Right lobe of liver (tissue), 6 donors: Measurements from ENCODE around the gene SLC15A4. TPM values are rescaled to one million over a fixed set of nuclear protein-coding genes. Genes with fewer than 3 reads are reported as not detected.

ENCODE experiments used
- ATAC-seq, 4 donors: fragments of 200-7000 bp; cut with Tn5 transposase; one replicate each; pipeline ENCODE4 v1.9.1; 2020; ENCODE audit warnings: mild to moderate bottlenecking in 4 of 4, moderate library complexity in 4 of 4
- DNase-seq, 3 donors: peaks; one replicate each; pipeline ENCODE4 v3.0.0-alpha.2; 2020
- H3K27ac ChIP-seq, 3 donors: fragments of 200-600 bp; one replicate each; pipeline ENCODE4 v1.8.0; 2022
- H3K27me3 ChIP-seq, 2 donors: fragments of 200-600 bp; one replicate each; pipeline ENCODE4 v1.8.0; 2022
- H3K36me3 ChIP-seq, 4 donors: fragments of 200-600 bp; sonication (generic) in 1 of 4; one replicate each; pipeline versions ENCODE4 v1.5.1 to v1.8.0; 2017 to 2022; ENCODE audit warnings: control low read depth in 1 of 4
- H3K4me1 ChIP-seq, 4 donors: fragments of 200-600 bp; sonication (generic) in 1 of 4; one replicate each; pipeline versions ENCODE4 v1.5.1 to v1.8.0; 2017 to 2022; ENCODE audit warnings: control low read depth in 1 of 4
- H3K4me3 ChIP-seq, 3 donors: fragments of 200-600 bp; one replicate each; pipeline ENCODE4 v1.8.0; 2022
- H3K9me3 ChIP-seq, 4 donors: fragments of 200-600 bp; sonication (generic) in 1 of 4; one replicate each; pipeline versions ENCODE4 v1.5.1 to v1.8.0; 2017 to 2022; ENCODE audit warnings: control low read depth in 1 of 4
- POLR2A ChIP-seq: fragments of 450-650 bp; IDR thresholded peaks from one replicate; pipeline ENCODE4 v1.6.1; 2017; ENCODE audit warnings: antibody characterized with exemption, mild to moderate bottlenecking
- WGBS: methylation state at CpG from one replicate; pipeline ENCODE4 v1.1.6; 2018; ENCODE audit warnings: low coverage, low lambda C conversion rate; ENCODE audit not compliant: insufficient coverage; ENCODE audit errors: missing lambda C conversion rate; 5-methylcytosine and 5-hydroxymethylcytosine counted together
- intact Hi-C, 2 donors: fragments of 100-400 bp; cut with DNase I; formaldehyde crosslinking; loops; one replicate each; pipeline versions ENCODE4 v1.11.2 to v1.14.1; 2022
- total RNA-seq, 6 experiments: library from RNA; depleted of rRNA in 2 of 6; stranded (reverse); fragments of >200 nt in 2 of 6; fragmentation: NEBNext Ultra II Directional in 3 of 6; extraction: Animal tissue kit (Norgen Biotek cat#: 25700) in 3 of 6; gene quantifications; one replicate each; pipeline versions ENCODE4 v1.1.0 to v1.2.4, GENCODE V29; 2016 to 2023
- TF ChIP-seq, protein P1 (sequence below), 4 donors: fragments of 200-600 bp in 3 of 4; fragments of 450-650 bp in 1 of 4; IDR thresholded peaks; one replicate each; pipeline versions ENCODE4 v1.5.1 to v1.8.0; 2016 to 2022; ENCODE audit warnings: antibody characterized with exemption in 4 of 4, mild to moderate bottlenecking in 2 of 4
- donor health status: DM: no; HTN: yes; CAD: no.
- donor health status: DM: no; HTN: no; CAD: no.
- donor health status: DM: no; HTN: no; CAD: no.
- donor health status: DM: no; HTN: yes; CAD: no.
- donor health status: DM: no; HTN: yes; CAD: no.

The SLC15A4 gene
- total RNA-seq, 6 experiments from 2014 or later = 10.7 to 49.2 (median 25.5) TPM

DNA sequence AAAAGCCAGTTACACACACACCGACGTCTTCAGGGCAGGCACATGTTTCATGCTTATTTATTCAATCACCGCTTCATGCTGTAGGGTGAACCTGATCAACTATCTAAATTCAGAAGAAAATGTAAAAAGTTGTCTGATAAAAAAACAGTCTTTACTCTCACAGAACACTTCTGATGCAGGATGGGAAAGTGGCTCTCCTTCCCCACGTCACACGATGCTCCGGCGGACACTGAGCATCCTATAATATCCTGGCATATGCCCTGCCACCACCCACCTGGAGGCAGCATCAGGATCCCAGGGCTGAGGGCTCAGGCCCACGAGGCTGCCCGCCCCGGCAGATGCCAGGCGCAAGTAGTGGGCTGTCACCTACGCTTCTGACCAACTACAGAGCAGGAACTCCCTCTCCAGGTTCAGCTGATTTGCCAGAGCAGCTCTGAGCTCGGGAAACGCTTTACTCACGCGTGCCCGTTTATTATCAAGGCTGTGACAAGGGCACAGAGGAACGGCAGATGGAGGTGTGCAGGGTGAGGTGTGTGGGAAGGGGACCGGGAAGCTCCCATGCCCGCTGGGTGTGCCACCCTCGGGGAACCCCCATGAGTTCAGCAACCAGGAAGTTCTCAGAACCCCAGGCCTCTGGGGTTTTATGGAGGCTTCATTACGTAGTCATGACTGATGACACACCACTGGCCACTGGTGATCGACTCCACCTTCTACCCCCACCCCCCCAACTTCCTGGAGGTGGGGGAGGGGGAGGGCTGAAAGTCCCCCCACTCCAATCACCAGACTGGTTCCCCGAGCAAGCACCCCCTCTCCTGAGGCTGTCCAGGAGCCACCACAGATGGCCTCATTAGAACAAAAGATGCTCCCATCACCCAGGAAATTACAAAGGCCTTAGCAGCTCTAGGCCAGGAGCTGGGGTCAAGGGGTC, 32.1 kb downstream of the SLC15A4 start:
- 89% methylated on average over 13 of the region's 24 CpGs for WGBS
- intact Hi-C loops = no loop called here
- peak in 3 of 4 donors; percentile 7 to 47 (median 19) for ATAC-seq

GRCh38 chr12:128790653-128791373, 32.9 kb downstream of the SLC15A4 start:
- H3K36me3 ChIP-seq = peaks cover 0 to 26% (median 15%) of the 10 kb centered on the region in 4 donors
- WGBS = 92% methylated on average over 4 of the region's 15 CpGs
- no peak overlapping the region for H3K4me3 ChIP-seq
- H3K27me3 ChIP-seq = no peaks in the 10 kb centered on the region
- intact Hi-C loops = no loop called here
- DNase-seq (no peak), ATAC-seq (no peak)
- no peak overlapping the region for H3K27ac ChIP-seq
- TF ChIP-seq, protein P1, sequence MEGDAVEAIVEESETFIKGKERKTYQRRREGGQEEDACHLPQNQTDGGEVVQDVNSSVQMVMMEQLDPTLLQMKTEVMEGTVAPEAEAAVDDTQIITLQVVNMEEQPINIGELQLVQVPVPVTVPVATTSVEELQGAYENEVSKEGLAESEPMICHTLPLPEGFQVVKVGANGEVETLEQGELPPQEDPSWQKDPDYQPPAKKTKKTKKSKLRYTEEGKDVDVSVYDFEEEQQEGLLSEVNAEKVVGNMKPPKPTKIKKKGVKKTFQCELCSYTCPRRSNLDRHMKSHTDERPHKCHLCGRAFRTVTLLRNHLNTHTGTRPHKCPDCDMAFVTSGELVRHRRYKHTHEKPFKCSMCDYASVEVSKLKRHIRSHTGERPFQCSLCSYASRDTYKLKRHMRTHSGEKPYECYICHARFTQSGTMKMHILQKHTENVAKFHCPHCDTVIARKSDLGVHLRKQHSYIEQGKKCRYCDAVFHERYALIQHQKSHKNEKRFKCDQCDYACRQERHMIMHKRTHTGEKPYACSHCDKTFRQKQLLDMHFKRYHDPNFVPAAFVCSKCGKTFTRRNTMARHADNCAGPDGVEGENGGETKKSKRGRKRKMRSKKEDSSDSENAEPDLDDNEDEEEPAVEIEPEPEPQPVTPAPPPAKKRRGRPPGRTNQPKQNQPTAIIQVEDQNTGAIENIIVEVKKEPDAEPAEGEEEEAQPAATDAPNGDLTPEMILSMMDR (IDR thresholded peaks at IDR 0.05) = no peak
- no peak for TF ChIP-seq POLR2A
- H3K9me3 ChIP-seq = no peaks in the 10 kb centered on the region
- H3K4me1 ChIP-seq = no peaks in the 10 kb centered on the region

More for the DNA sequence above, 32.1 kb downstream of the SLC15A4 start:
- TF ChIP-seq POLR2A = no peak
- TF ChIP-seq, protein P1 (IDR thresholded peaks at IDR 0.05) = no peak
- Histone ChIP-seq H3K4me3 (no peak overlapping the region), H3K27me3 (no peaks in the 10 kb centered on the region), H3K36me3 (peaks cover 0 to 30% (median 15%) of the 10 kb centered on the region in 4 donors), H3K27ac (no peak overlapping the region), H3K9me3 (no peaks in the 10 kb centered on the region), H3K4me1 (no peaks in the 10 kb centered on the region)
- no peak for DNase-seq

DNA sequence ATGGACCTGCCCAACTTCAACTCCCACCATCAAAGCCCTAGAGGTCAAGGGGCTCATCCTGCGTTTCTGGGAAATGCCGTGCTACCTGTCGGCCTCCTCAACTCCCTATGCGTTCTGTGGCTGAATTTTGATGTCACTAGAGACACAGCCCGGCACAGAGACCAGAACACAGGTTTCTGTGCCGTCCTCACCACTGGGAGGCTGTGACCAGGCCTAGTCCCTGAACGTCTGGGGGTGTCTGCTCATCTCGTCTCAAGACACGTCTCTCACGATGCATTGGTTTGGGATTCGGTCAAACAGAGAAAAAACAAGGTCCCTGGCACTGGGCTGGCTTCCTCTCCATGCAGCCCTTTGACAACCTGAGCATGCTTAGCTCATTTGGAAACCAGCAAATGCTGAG, 33.5 kb downstream of the SLC15A4 start:
- Histone ChIP-seq H3K36me3 (peaks cover 0 to 22% (median 11%) of the 10 kb centered on the region in 4 donors), H3K9me3 (no peaks in the 10 kb centered on the region), H3K4me3 (no peak overlapping the region), H3K4me1 (no peaks in the 10 kb centered on the region), H3K27me3 (no peaks in the 10 kb centered on the region), H3K27ac (no peak overlapping the region)
- no CpG with 5 or more reads among the region's 11 CpGs for WGBS
- no peak for DNase-seq
- ATAC-seq = no peak
- no peak for TF ChIP-seq POLR2A
- TF ChIP-seq, protein P1 (IDR thresholded peaks at IDR 0.05) = no peak
- intact Hi-C loops = no loop called here

- no peak overlapping the region for H3K27ac ChIP-seq
- intact Hi-C loops = no loop called here
- no peak for TF ChIP-seq POLR2A
- TF ChIP-seq, protein P1 (IDR thresholded peaks at IDR 0.05) = no peak
- whole genome bisulfite sequencing = 64% methylated on average over 9 of the region's 12 CpGs
- no peak for DNase-seq
- no peaks in the 10 kb centered on the region for H3K9me3 ChIP-seq
- H3K4me1 ChIP-seq = no peaks in the 10 kb centered on the region
- H3K4me3 ChIP-seq = no peak overlapping the region
- no peaks in the 10 kb centered on the region for H3K27me3 ChIP-seq
- H3K36me3 ChIP-seq = peaks cover 0 to 22% (median 11%) of the 10 kb centered on the region in 4 donors
- peak in 2 of 4 donors; percentile 25 to 46 for ATAC-seq
Measured at GRCh38 chr12:128789356-128789929, 34.3 kb downstream of the SLC15A4 start.
